B cell (primary cell): Measurements from ENCODE around the gene ALDH9A1. TPM values are rescaled to one million over a fixed set of nuclear protein-coding genes. Genes with fewer than 3 reads are reported as not detected.

Experiments used
- ATAC-seq: fragments of 200-7000 bp; cut with Tn5 transposase; one replicate; pipeline ENCODE4 v1.10.0; 2021; ENCODE audit warnings: low read depth, mild to moderate bottlenecking, moderate number of reproducible peaks, moderate library complexity
- CTCF ChIA-PET: fragments of 350-600 bp; sonication (Branson Sonifier 250); formaldehyde crosslinking; loops from one replicate; lab custom pipeline; 2021; ENCODE audit warnings: antibody characterized with exemption, inconsistent platforms; lab: Charles Lee
- POLR2A ChIA-PET: fragments of 350-600 bp; sonication (Branson Sonifier 250); formaldehyde crosslinking; loops from one replicate; lab custom pipeline; 2021; ENCODE audit warnings: antibody characterized with exemption; lab: Charles Lee
- DNase-seq: peaks from one replicate; pipeline ENCODE4 v3.0.0; 2013
- H2AFZ ChIP-seq: 2 replicates; pipeline ENCODE4 v1.6.1; 2012; ENCODE audit warnings: mild to moderate bottlenecking, low read depth, low read length; ENCODE audit not compliant: insufficient read depth, poor library complexity, severe bottlenecking
- H3K27ac ChIP-seq, 2 donors: 1 replicate in 1 of 2; 2 replicates in 1 of 2; pipeline ENCODE4 v1.5.1; 2012 to 2013; ENCODE audit warnings: low read length in 2 of 2, mild to moderate bottlenecking in 2 of 2, moderate library complexity in 1 of 2
- H3K27me3 ChIP-seq, 4 experiments: fragments of 200-600 bp in 1 of 4; sonication (generic) in 1 of 4; replicated peaks in 1 of 4; 1 replicate in 2 of 4; 2 replicates in 2 of 4; pipeline versions ENCODE4 v1.6.1 to v1.7.0; 2013 to 2016; ENCODE audit warnings: low read length in 3 of 4, mild to moderate bottlenecking in 2 of 4, mixed read lengths in 1 of 4, moderate library complexity in 1 of 4; ENCODE audit not compliant: insufficient read depth in 4 of 4, control insufficient read depth in 3 of 4; ENCODE audit errors: control extremely low read depth in 1 of 4
- H3K36me3 ChIP-seq, 2 experiments: replicated peaks in 1 of 2; 1 replicate in 1 of 2; 2 replicates in 1 of 2; pipeline versions ENCODE4 v1.6.1 to v1.7.1; 2013; ENCODE audit warnings: low read length in 1 of 2; ENCODE audit not compliant: insufficient read depth in 2 of 2, control insufficient read depth in 1 of 2; ENCODE audit errors: control extremely low read depth in 1 of 2, extremely low read depth in 1 of 2
- H3K4me1 ChIP-seq, 2 donors: fragments of 200-600 bp in 1 of 2; sonication (generic) in 1 of 2; 1 replicate in 1 of 2; 2 replicates in 1 of 2; pipeline versions ENCODE4 v1.5.1 to v1.6.1; 2013 to 2017; ENCODE audit warnings: low read length in 2 of 2; ENCODE audit not compliant: control insufficient read depth in 2 of 2, insufficient read depth in 2 of 2
- H3K4me2 ChIP-seq: replicated peaks from 2 replicates; pipeline ENCODE3; 2012; ENCODE audit warnings: mild to moderate bottlenecking, low read depth, low read length; ENCODE audit not compliant: poor library complexity, severe bottlenecking
- H3K4me3 ChIP-seq, 5 experiments: fragments of 200-600 bp in 1 of 5; sonication (generic) in 1 of 5; 1 replicate in 3 of 5; 2 replicates in 2 of 5; pipeline versions ENCODE4 v1.5.1 to v1.7.0; 2011 to 2016; ENCODE audit warnings: low read length in 4 of 5, mild to moderate bottlenecking in 4 of 5, low read depth in 2 of 5, control low read depth in 1 of 5, moderate library complexity in 1 of 5; ENCODE audit not compliant: insufficient read depth in 1 of 5; ENCODE audit errors: control extremely low read depth in 1 of 5, extremely low read depth in 1 of 5
- H3K79me2 ChIP-seq: fragments of 200-600 bp; sonication (generic); one replicate; pipeline ENCODE4 v1.6.0; 2016; ENCODE audit warnings: low read length; ENCODE audit not compliant: control insufficient read depth, insufficient read depth
- H3K9ac ChIP-seq: fragments of 200-600 bp; sonication (generic); 2 replicates; pipeline ENCODE4 v1.6.1; 2017; ENCODE audit warnings: mild to moderate bottlenecking, low read length, moderate library complexity
- H3K9me3 ChIP-seq, 3 donors: one replicate each; pipeline versions ENCODE4 v1.6.1 to v1.7.1; 2013; ENCODE audit warnings: low read length in 2 of 3; ENCODE audit not compliant: control insufficient read depth in 2 of 3, insufficient read depth in 1 of 3; ENCODE audit errors: control extremely low read depth in 1 of 3
- H4K20me1 ChIP-seq: 2 replicates; pipeline ENCODE4 v1.6.0; 2012; ENCODE audit warnings: mild to moderate bottlenecking, low read length; ENCODE audit not compliant: insufficient read depth, control insufficient read depth, poor library complexity, severe bottlenecking
- H3K27ac Mint-ChIP-seq: one replicate; pipeline ENCODE4 v1.8.0; 2021; ENCODE audit warnings: mixed read lengths
- H3K27me3 Mint-ChIP-seq: one replicate; pipeline ENCODE4 v1.8.0; 2021; ENCODE audit warnings: mixed read lengths
- H3K4me1 Mint-ChIP-seq: one replicate; pipeline ENCODE4 v1.8.0; 2021; ENCODE audit warnings: mixed read lengths
- H3K4me3 Mint-ChIP-seq: one replicate; pipeline ENCODE4 v1.8.0; 2021; ENCODE audit warnings: mixed read lengths
- H3K9me3 Mint-ChIP-seq: one replicate; pipeline ENCODE4 v1.8.0; 2022; ENCODE audit warnings: mixed read lengths; ENCODE audit not compliant: insufficient read depth
- CTCF ChIP-seq: fragments of 200-600 bp; IDR thresholded peaks from one replicate; pipeline ENCODE4 v1.8.0; 2022; ENCODE audit warnings: antibody characterized with exemption, mild to moderate bottlenecking
- EZH2 ChIP-seq: IDR thresholded peaks from 2 replicates; pipeline ENCODE4 v1.6.1; 2012; ENCODE audit warnings: borderline replicate concordance, low read depth, mild to moderate bottlenecking, moderate library complexity, low read length; ENCODE audit not compliant: insufficient read depth, poor library complexity, severe bottlenecking
- WGBS: methylation state at CpG from one replicate; pipeline ENCODE4 v1.1.5; 2013; ENCODE audit warnings: missing lambda C conversion rate; ENCODE audit not compliant: insufficient coverage; 5-methylcytosine and 5-hydroxymethylcytosine counted together
- intact Hi-C: fragments of 100-400 bp; cut with micrococcal nuclease; formaldehyde crosslinking; loops from one replicate; pipeline ENCODE4 v1.10.0; 2022
- polyA plus RNA-seq: library from polyadenylated mRNA; depleted of rRNA; stranded (reverse); fragments of >200 nt; gene quantifications from 2 replicates; pipeline ENCODE4 v1.2.3, GENCODE V29; 2012
- total RNA-seq, 2 donors: library from RNA; stranded (reverse); fragments of 120-200 nt in 1 of 2; gene quantifications; 1 replicate in 1 of 2; 2 replicates in 1 of 2; pipeline versions ENCODE4 v1.2.3 to v1.2.4, GENCODE V29; 2013 to 2022

The ALDH9A1 gene
- total and polyA plus RNA-seq, 2 donors (not counting 1 experiment from before 2014, with no cell fraction given) = 23.5 to 37.5 TPM

GRCh38 chr1:165712764-165713163 lies 14.4 kb upstream of the ALDH9A1 start:
- Mint-ChIP-seq H3K4me1 (no peaks in the 10 kb centered on the region), H3K27me3 (peaks cover 11% of the 10 kb centered on the region), H3K4me3 (no peak overlapping the region), H3K27ac (no peak overlapping the region), H3K9me3 (no peaks in the 10 kb centered on the region)
- Histone ChIP-seq H4K20me1 (no peaks in the 10 kb centered on the region), H3K4me2 (no peak overlapping the region), H3K27ac (no peak overlapping the region), H2AFZ (no peak overlapping the region), H3K79me2 (no peaks in the 10 kb centered on the region), H3K27me3 (peaks cover 0 to 6% (median 2%) of the 10 kb centered on the region in 4 experiments), H3K4me3 (no peak overlapping the region), H3K9ac (no peak overlapping the region), H3K36me3 (no peaks in the 10 kb centered on the region), H3K9me3 (no peaks in the 10 kb centered on the region), H3K4me1 (no peaks in the 10 kb centered on the region)
- ChIA-PET POLR2A (no interaction called here), CTCF (interaction anchor here (0.6 kb wide), 1 partner anchor 18 kb away, joined by 3 read pairs; no protein-coding TSS in a partner anchor)
- no peak for TF ChIP-seq CTCF
- no peak for TF ChIP-seq EZH2
- intact Hi-C loops = no loop called here
- no CpG with 5 or more reads among the region's 5 CpGs for WGBS
- no peak for ATAC-seq
- no peak for DNase-seq

GRCh38 chr1:165707984-165708706 lies 9.8 kb upstream of the ALDH9A1 start:
- Histone ChIP-seq H3K79me2 (no peaks in the 10 kb centered on the region), H3K4me2 (no peak overlapping the region), H3K27me3 (peaks cover 0 to 9% (median 2%) of the 10 kb centered on the region in 4 experiments), H3K27ac (no peak overlapping the region), H4K20me1 (no peaks in the 10 kb centered on the region), H2AFZ (no peak overlapping the region), H3K9me3 (no peaks in the 10 kb centered on the region), H3K4me1 (no peaks in the 10 kb centered on the region), H3K9ac (no peak overlapping the region), H3K4me3 (no peak overlapping the region), H3K36me3 (no peaks in the 10 kb centered on the region)
- POLR2A ChIA-PET = no interaction called here
- Mint-ChIP-seq H3K27ac (no peak overlapping the region), H3K9me3 (no peaks in the 10 kb centered on the region), H3K27me3 (peaks cover 9% of the 10 kb centered on the region), H3K4me3 (no peak overlapping the region), H3K4me1 (no peaks in the 10 kb centered on the region)
- TF ChIP-seq EZH2 (no peak), CTCF (no peak)
- WGBS = 95% methylated on average over 9 of the region's 11 CpGs
- intact Hi-C loops = no loop called here
- CTCF ChIA-PET = no interaction called here
- no peak for ATAC-seq
- no peak for DNase-seq
